HG03520 (cell line): ENCODE measurements around the gene CDC14A.
"Not testable (repeated sequence)": the region's sequence is repeated elsewhere in the genome, so short reads cannot be mapped to it uniquely, and the experiment has no call there.

ENCODE experiments used
- ATAC-seq: cut with Tn5 transposase; IDR thresholded peaks from one replicate; pipeline ENCODE4 v1.9.1; 2021; ENCODE audit warnings: mild to moderate bottlenecking, moderate library complexity; ENCODE audit not compliant: unreplicated experiment

Gene CDC14A

GRCh38 chr1:100361511-100362089 lies 9.3 kb downstream of the CDC14A start:
- ATAC-seq, result no peak

- ATAC-seq, result no peak
Observed at GRCh38 chr1:100362821-100363466, 10.6 kb downstream of the CDC14A start.

- ATAC-seq, result no peak
Observed at GRCh38 chr1:100363831-100364230, 11.5 kb downstream of the CDC14A start.

DNA sequence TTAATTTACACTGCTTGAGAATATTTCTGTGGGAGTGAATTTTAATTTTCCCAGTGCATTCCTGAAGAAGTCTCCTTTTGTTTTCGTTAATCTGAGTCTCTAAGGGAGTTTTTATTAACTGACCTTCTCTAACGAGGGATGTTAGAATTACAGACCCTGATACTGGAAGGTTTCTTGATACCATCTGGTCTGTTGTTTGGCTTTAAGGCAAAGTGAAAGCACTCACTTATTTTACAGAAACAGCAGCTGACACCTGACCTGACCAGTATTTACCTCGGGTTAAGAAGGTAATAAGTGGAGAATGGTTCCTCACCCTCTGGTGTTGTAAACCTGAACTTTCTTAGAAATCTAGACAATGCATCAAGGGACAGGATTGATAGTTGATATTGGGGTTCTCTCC lies 12.4 kb downstream of the CDC14A start:
- ATAC-seq, result no peak

DNA sequence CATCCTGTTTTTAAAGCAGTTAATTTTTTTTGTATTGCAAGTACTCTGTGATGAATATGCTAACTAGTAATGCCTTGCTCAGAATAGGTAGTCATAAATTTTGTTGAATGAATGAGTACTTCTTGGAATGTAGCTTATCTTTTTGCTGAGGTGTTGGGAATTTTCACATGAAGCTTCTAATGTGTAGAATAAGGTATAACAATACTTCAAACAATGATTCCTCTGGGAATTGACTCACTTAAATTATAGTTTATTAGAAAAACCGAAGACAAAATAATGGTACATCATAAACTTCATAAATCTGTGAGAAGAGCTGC lies 13.9 kb downstream of the CDC14A start:
- ATAC-seq, result no peak

DNA sequence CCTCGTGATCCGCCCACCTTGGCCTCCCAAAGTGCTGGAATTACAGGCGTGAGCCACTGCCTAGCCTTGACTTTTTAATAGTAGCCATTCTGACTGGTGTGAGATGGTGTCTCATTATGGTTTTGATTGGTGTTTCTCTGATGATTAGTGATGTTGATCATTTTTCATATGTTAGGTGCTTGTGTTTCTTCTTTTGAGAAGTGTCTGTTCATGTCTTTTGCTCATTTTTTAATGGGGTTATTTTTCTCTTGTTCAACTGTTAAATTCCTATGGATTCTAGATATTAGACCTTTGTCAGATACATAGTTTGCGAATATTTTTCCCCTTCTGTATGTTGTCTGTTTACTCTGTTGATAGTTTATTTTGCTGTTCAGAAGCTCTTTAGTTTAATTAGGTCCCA lies 17.0 kb downstream of the CDC14A start:
- not testable (repeated sequence) for ATAC-seq

- ATAC-seq, result not testable (repeated sequence)
Observed at GRCh38 chr1:100373953-100374352, 21.6 kb downstream of the CDC14A start.

GRCh38 chr1:100376890-100377289 lies 24.6 kb downstream of the CDC14A start:
- ATAC-seq, result not testable (repeated sequence)

- ATAC-seq, result peak; percentile 91
Observed at GRCh38 chr1:100377590-100378361, 25.5 kb downstream of the CDC14A start.

- no peak for ATAC-seq
Observed at GRCh38 chr1:100378956-100379355, 26.6 kb downstream of the CDC14A start.

- ATAC-seq, result no peak
Observed at GRCh38 chr1:100380635-100381034, 28.3 kb downstream of the CDC14A start.

- ATAC-seq, result no peak
Observed at GRCh38 chr1:100382657-100383056, 30.4 kb downstream of the CDC14A start.

GRCh38 chr1:100383743-100384405 lies 31.6 kb downstream of the CDC14A start:
- ATAC-seq, result no peak

- no peak for ATAC-seq
Observed at GRCh38 chr1:100387209-100387608, 34.9 kb downstream of the CDC14A start.

- ATAC-seq, result no peak
Observed at GRCh38 chr1:100387657-100388350, 35.5 kb downstream of the CDC14A start.

- ATAC-seq, result no peak
Observed at GRCh38 chr1:100390531-100390930, 38.2 kb downstream of the CDC14A start.

- no peak for ATAC-seq
Observed at GRCh38 chr1:100391675-100392074, 39.4 kb downstream of the CDC14A start.

GRCh38 chr1:100392756-100393155 lies 40.5 kb downstream of the CDC14A start:
- no peak for ATAC-seq

DNA sequence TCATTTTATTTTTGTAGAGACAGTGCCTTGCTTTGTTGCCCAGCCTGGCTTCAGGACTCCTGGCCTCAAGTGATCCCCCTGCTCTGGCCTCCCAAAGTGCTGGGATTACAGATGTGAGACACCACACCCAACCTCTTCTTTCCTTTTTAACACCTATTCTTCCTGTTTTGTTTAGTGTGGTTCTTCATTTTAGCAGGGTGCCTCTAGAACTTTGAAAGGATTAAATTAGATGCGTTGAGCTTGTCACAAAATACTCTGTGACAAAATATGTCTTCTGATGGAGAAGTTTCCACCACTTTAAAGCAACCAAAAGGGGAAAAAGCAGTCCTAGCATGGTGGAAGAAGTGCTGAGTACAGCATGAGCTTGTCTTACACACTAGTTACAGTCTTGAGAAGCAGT lies 42.0 kb downstream of the CDC14A start:
- ATAC-seq, result no peak

- no peak for ATAC-seq
Observed at GRCh38 chr1:100395913-100396312, 43.6 kb downstream of the CDC14A start.

- no peak for ATAC-seq
Observed at GRCh38 chr1:100396651-100397050, 44.3 kb downstream of the CDC14A start.
